ENCODE results near the gene CARD9.

DNA sequence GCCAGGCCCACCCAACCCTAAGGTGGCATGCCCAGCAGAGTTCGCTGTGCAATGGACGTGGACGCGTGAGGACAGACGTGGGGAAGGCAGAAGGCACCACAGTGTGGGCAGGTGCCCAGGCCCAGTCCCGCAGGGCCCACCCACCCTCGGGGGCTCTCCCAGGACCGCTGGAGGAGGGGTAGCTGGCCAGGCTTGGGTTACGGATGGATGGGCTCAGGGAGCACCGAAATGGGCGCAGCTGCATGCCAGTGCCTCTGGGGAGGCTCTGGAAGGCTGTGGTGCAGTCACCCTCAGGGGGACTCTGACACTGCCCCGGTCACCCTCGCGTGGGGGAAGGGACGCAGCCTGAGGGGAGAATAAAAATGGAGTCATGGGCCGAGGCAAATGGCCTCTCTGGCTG is 55.8 kb downstream of the CARD9 start:
- TF ChIP-seq, protein P1, sequence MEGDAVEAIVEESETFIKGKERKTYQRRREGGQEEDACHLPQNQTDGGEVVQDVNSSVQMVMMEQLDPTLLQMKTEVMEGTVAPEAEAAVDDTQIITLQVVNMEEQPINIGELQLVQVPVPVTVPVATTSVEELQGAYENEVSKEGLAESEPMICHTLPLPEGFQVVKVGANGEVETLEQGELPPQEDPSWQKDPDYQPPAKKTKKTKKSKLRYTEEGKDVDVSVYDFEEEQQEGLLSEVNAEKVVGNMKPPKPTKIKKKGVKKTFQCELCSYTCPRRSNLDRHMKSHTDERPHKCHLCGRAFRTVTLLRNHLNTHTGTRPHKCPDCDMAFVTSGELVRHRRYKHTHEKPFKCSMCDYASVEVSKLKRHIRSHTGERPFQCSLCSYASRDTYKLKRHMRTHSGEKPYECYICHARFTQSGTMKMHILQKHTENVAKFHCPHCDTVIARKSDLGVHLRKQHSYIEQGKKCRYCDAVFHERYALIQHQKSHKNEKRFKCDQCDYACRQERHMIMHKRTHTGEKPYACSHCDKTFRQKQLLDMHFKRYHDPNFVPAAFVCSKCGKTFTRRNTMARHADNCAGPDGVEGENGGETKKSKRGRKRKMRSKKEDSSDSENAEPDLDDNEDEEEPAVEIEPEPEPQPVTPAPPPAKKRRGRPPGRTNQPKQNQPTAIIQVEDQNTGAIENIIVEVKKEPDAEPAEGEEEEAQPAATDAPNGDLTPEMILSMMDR (IDR thresholded peaks at IDR 0.05) = no peak
- TF ChIP-seq SIN3A (IDR thresholded peaks at IDR 0.05; ENCODE audit: borderline replicate concordance, insufficient read depth, low read depth, low read length) (no peak), POLR2AphosphoS5 (IDR thresholded peaks at IDR 0.05; ENCODE audit: low read depth, low read length) (no peak)
- TF ChIP-seq, protein P2, sequence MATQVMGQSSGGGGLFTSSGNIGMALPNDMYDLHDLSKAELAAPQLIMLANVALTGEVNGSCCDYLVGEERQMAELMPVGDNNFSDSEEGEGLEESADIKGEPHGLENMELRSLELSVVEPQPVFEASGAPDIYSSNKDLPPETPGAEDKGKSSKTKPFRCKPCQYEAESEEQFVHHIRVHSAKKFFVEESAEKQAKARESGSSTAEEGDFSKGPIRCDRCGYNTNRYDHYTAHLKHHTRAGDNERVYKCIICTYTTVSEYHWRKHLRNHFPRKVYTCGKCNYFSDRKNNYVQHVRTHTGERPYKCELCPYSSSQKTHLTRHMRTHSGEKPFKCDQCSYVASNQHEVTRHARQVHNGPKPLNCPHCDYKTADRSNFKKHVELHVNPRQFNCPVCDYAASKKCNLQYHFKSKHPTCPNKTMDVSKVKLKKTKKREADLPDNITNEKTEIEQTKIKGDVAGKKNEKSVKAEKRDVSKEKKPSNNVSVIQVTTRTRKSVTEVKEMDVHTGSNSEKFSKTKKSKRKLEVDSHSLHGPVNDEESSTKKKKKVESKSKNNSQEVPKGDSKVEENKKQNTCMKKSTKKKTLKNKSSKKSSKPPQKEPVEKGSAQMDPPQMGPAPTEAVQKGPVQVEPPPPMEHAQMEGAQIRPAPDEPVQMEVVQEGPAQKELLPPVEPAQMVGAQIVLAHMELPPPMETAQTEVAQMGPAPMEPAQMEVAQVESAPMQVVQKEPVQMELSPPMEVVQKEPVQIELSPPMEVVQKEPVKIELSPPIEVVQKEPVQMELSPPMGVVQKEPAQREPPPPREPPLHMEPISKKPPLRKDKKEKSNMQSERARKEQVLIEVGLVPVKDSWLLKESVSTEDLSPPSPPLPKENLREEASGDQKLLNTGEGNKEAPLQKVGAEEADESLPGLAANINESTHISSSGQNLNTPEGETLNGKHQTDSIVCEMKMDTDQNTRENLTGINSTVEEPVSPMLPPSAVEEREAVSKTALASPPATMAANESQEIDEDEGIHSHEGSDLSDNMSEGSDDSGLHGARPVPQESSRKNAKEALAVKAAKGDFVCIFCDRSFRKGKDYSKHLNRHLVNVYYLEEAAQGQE (IDR thresholded peaks at IDR 0.05; ENCODE audit: insufficient read depth in 1 of 2, low read depth in 2 of 2, low read length in 1 of 2) = no peak
